Gastrocnemius medialis (tissue), 4 donors: ENCODE data around the gene RBM6. TPM values are rescaled to one million over a fixed set of nuclear protein-coding genes. Genes with fewer than 3 reads are reported as not detected.

Experiments
- ATAC-seq, 2 donors: fragments of 150-250 bp; one replicate each; pipeline ENCODE4 v1.9.1; 2016
- DNase-seq, 2 donors: peaks; one replicate each; pipeline ENCODE4 v3.0.0-alpha.2; 2019
- H3K27ac ChIP-seq, 4 donors: fragments of 200-600 bp; sonication (generic); 1 replicate in 1 of 4; 2 replicates in 3 of 4; pipeline ENCODE4 v1.5.1; 2016 to 2018; ENCODE audit warnings: mild to moderate bottlenecking in 2 of 4, moderate library complexity in 1 of 4
- H3K27me3 ChIP-seq, 3 donors: fragments of 200-600 bp; sonication (generic) in 2 of 3; 1 replicate in 1 of 3; 2 replicates in 2 of 3; pipeline versions ENCODE4 v1.5.1 to v1.6.0; 2016 to 2019; ENCODE audit warnings: mild to moderate bottlenecking in 1 of 3, moderate library complexity in 1 of 3
- H3K36me3 ChIP-seq, 2 donors: fragments of 200-600 bp; sonication (generic) in 1 of 2; one replicate each; pipeline ENCODE4 v1.5.1; 2017 to 2018
- H3K4me1 ChIP-seq, 2 donors: fragments of 200-600 bp; sonication (generic) in 1 of 2; one replicate each; pipeline ENCODE4 v1.5.1; 2016 to 2017; ENCODE audit warnings: mild to moderate bottlenecking in 2 of 2
- H3K4me3 ChIP-seq, 4 donors: fragments of 200-600 bp; sonication (generic) in 3 of 4; 1 replicate in 1 of 4; 2 replicates in 3 of 4; pipeline ENCODE4 v1.5.1; 2016 to 2019; ENCODE audit warnings: mild to moderate bottlenecking in 2 of 4
- H3K9me3 ChIP-seq, 3 donors: fragments of 200-600 bp; sonication (generic) in 2 of 3; 1 replicate in 1 of 3; 2 replicates in 2 of 3; pipeline ENCODE4 v1.5.1; 2016 to 2019
- CTCF ChIP-seq, 5 experiments: fragments of 450-650 bp in 3 of 5; fragments of 200-600 bp in 2 of 5; sonication (generic) in 2 of 5; IDR thresholded peaks in 4 of 5; conservative IDR thresholded peaks in 1 of 5; 1 replicate in 4 of 5; 2 replicates in 1 of 5; pipeline ENCODE4 v1.5.1; 2016 to 2019; ENCODE audit warnings: antibody characterized with exemption in 5 of 5, mild to moderate bottlenecking in 3 of 5, moderate library complexity in 3 of 5
- POLR2A ChIP-seq, 2 donors: fragments of 450-650 bp; IDR thresholded peaks; one replicate each; pipeline ENCODE4 v1.6.1; 2017; ENCODE audit warnings: antibody characterized with exemption in 2 of 2, mild to moderate bottlenecking in 2 of 2, moderate library complexity in 2 of 2
- in situ Hi-C, 4 donors: fragments of 200-750 bp; cut with MboI; loops; one replicate each; pipeline versions ENCODE4 v1.15.0 to v1.8.0; 2017; ENCODE audit warnings: low sequenced_read_pairs in 4 of 4
- intact Hi-C: fragments of 100-400 bp; cut with DNase I; formaldehyde crosslinking; loops from one replicate; pipeline ENCODE4 v1.15.1; 2023; ENCODE audit warnings: low total_unique reads
- total RNA-seq, 4 donors: library from RNA; depleted of rRNA; stranded (reverse); fragments of >200 nt; gene quantifications; one replicate each; pipeline versions ENCODE4 v1.1.0 to v1.2.3, GENCODE V29; 2016

RBM6 gene
- total RNA-seq, 4 donors from 2014 or later: 27.2 to 55.6 (median 30.6) TPM

- H3K27me3 ChIP-seq: no peaks in the 10 kb centered on the region
- ATAC-seq: no peak
- DNase-seq: no peak
- intact Hi-C loops (loop anchor here (5.0 to 10.0 kb wide), 2 partner anchors 55 to 98 kb away; partner anchors contain the start of gene INKA1), in situ Hi-C loops (no loop called here)
- no peaks in the 10 kb centered on the region for H3K9me3 ChIP-seq
- H3K36me3 ChIP-seq: no peaks in the 10 kb centered on the region
- H3K4me1 ChIP-seq: peaks cover 4 to 7% of the 10 kb centered on the region in 2 donors
- H3K4me3 ChIP-seq: no peak overlapping the region
- no peak overlapping the region for H3K27ac ChIP-seq
- TF ChIP-seq POLR2A (IDR thresholded peaks at IDR 0.05) (no peak), CTCF (IDR thresholded peaks at IDR 0.05 in 4 of 5, conservative IDR thresholded peaks at IDR 0.05 in 1 of 5) (peak in 2 of 5 experiments; percentile 16 to 30)
Measured at GRCh38 chr3:49899815-49900214, 40.1 kb upstream of the RBM6 start.

DNA sequence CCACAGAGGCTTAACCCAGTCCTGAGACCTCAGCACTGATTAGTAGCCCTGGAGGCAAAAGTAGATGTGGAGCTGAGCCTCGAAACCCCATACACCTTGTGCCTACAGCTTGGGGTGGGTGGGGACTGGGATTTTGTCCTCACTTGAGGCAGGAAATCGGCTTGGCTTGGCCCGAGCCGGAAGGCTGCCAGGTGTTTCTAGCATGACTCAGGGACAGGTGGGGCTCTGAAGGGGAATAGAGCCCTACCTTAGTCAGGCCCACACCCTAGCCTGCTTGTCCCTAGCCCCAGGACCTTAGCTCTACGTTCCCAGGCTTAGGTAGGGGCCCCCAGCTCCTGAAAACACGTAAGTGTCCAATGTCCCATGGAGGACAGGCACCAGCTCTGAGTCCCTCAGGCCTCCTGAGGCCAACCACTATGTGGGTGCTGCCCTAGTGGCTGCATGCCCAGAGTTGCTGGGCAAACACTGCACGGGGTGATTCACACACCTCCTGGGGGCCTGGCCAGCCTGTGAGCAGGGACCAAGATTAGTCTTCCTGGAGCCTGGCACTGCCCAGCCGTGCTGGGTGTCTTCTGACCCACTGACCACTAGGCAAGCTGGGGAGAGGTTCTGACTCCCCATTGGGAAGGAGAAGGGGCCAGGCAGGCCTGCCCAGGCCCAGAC lies 39.3 kb upstream of the RBM6 start:
- H3K36me3 ChIP-seq: no peaks in the 10 kb centered on the region
- peaks cover 4 to 7% of the 10 kb centered on the region in 2 donors for H3K4me1 ChIP-seq
- no peak overlapping the region for H3K4me3 ChIP-seq
- no peaks in the 10 kb centered on the region for H3K9me3 ChIP-seq
- no peak for TF ChIP-seq CTCF (IDR thresholded peaks at IDR 0.05 in 4 of 5, conservative IDR thresholded peaks at IDR 0.05 in 1 of 5)
- TF ChIP-seq POLR2A (IDR thresholded peaks at IDR 0.05): no peak
- in situ Hi-C loops: no loop called here
- ATAC-seq (peak; percentile 70 to 79), DNase-seq (peak; percentile 29 to 76)
- no peaks in the 10 kb centered on the region for H3K27me3 ChIP-seq
- peak overlapping the region; percentile 37 to 64 (median 48) for H3K27ac ChIP-seq
- intact Hi-C loops: loop anchor here (5.0 to 10.0 kb wide), 2 partner anchors 56 to 98 kb away; partner anchors contain the start of gene INKA1

GRCh38 chr3:49901366-49902339 lies 38.3 kb upstream of the RBM6 start:
- Histone ChIP-seq H3K9me3 (no peaks in the 10 kb centered on the region), H3K4me3 (no peak overlapping the region), H3K27ac (peak overlapping the region in 3 of 4 donors; percentile 41 to 64 (median 55)), H3K4me1 (peaks cover 4 to 16% of the 10 kb centered on the region in 2 donors), H3K36me3 (no peaks in the 10 kb centered on the region), H3K27me3 (no peaks in the 10 kb centered on the region)
- TF ChIP-seq CTCF (IDR thresholded peaks at IDR 0.05 in 4 of 5, conservative IDR thresholded peaks at IDR 0.05 in 1 of 5): no peak
- no peak for TF ChIP-seq POLR2A (IDR thresholded peaks at IDR 0.05)
- intact Hi-C loops (loop anchor here (5.0 to 10.0 kb wide), 2 partner anchors 57 to 99 kb away; partner anchors contain the start of gene INKA1), in situ Hi-C loops (no loop called here)
- no peak for ATAC-seq
- DNase-seq: no peak

DNA sequence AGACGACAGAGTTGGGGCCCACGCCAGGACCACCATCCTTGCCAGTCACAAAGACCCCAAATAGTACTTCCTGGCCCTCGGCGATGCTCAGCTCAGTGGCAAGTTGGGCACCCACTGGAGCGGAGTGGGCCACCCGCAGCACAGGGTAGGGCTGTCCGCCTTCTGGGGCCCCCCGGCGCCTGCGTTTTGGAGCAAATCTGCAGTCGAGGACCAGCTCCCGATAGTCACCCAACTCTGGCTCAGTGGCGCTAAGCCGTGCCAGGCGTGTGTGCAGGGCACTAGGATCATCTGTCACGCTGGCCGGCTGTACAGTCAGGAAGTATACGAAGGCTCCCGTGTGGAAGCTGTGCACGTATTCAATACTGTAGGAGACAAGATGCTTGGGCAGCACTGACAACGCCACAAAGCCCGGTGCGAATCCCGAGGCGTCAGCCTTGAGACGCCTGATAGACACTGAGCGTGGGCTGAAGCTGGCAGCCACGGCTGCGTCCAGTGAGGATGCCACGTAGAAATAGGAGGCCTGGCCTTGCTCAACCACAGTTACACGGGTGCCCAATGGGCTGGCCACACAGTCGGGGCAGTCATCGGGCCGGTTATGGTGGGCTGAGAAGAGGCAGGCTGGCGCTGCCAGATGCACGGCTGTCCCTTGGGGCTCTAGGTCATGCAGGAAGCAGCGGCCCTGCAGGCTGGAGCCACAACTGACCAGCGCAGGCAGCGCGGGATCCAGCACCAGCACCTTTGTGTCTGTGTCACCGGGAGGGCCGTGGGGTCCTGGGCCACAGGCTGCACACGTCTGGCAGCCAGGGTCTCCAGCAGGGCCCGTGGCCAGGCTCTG lies 37.2 kb upstream of the RBM6 start:
- Histone ChIP-seq H3K36me3 (no peaks in the 10 kb centered on the region), H3K27me3 (no peaks in the 10 kb centered on the region), H3K4me1 (peaks cover 4 to 16% of the 10 kb centered on the region in 2 donors), H3K9me3 (no peaks in the 10 kb centered on the region), H3K27ac (no peak overlapping the region), H3K4me3 (peak overlapping the region in 2 of 4 donors; percentile 37 to 43)
- DNase-seq (no peak), ATAC-seq (no peak)
- in situ Hi-C loops: no loop called here
- intact Hi-C loops: loop anchor here (5.0 to 10.0 kb wide), 2 partner anchors 58 to 100 kb away; partner anchors contain the start of gene INKA1
- no peak for TF ChIP-seq CTCF (IDR thresholded peaks at IDR 0.05 in 4 of 5, conservative IDR thresholded peaks at IDR 0.05 in 1 of 5)
- TF ChIP-seq POLR2A (IDR thresholded peaks at IDR 0.05): no peak
